LNCaP clone FGC (cell line): ENCODE data around the gene TAS2R39.
A peak's percentile ranks its signal among the peaks of the same experiment; 100 is the strongest.
"Not testable (repeated sequence)": the region's sequence is repeated elsewhere in the genome, so short reads cannot be mapped to it uniquely, and the experiment has no call there.

Source experiments
- DNase-seq: peaks from one replicate; pipeline ENCODE4 v3.0.0-alpha.2; 2011; ENCODE audit warnings: low read depth
- H3K4me3 ChIP-seq: 2 replicates; pipeline ENCODE4 v1.5.1; 2011; ENCODE audit warnings: mild to moderate bottlenecking, low read depth, low read length, control low read depth
- CTCF ChIP-seq: IDR thresholded peaks from 2 replicates; pipeline ENCODE4 v1.5.1; 2012; ENCODE audit warnings: mild to moderate bottlenecking; ENCODE audit not compliant: control insufficient read depth, insufficient read depth; ENCODE audit errors: extremely low read depth

TAS2R39 gene

GRCh38 chr7:143202161-143202560, 18.9 kb downstream of the TAS2R39 start:
- H3K4me3 ChIP-seq, result no peak overlapping the region
- DNase-seq, result no peak
- no peak for TF ChIP-seq CTCF

GRCh38 chr7:143203386-143203785, 20.2 kb downstream of the TAS2R39 start:
- DNase-seq, result no peak
- no peak overlapping the region for H3K4me3 ChIP-seq
- no peak for TF ChIP-seq CTCF

GRCh38 chr7:143205560-143206293, 22.5 kb downstream of the TAS2R39 start:
- no peak for TF ChIP-seq CTCF
- no peak for DNase-seq
- no peak overlapping the region for H3K4me3 ChIP-seq

GRCh38 chr7:143210541-143210940, 27.3 kb downstream of the TAS2R39 start:
- DNase-seq, result no peak
- no peak overlapping the region for H3K4me3 ChIP-seq

GRCh38 chr7:143213478-143213877, 30.3 kb downstream of the TAS2R39 start:
- DNase-seq, H3K4me3 ChIP-seq: not testable (repeated sequence)

More at GRCh38 chr7:143210541-143210940, 27.3 kb downstream of the TAS2R39 start:
- no peak for TF ChIP-seq CTCF

- peak; percentile 100 for TF ChIP-seq CTCF
- DNase-seq, result peak; percentile 65
- H3K4me3 ChIP-seq, result no peak overlapping the region
Measured at GRCh38 chr7:143214789-143215679, 31.8 kb downstream of the TAS2R39 start.

GRCh38 chr7:143216151-143216550, 32.9 kb downstream of the TAS2R39 start:
- no peak for TF ChIP-seq CTCF
- DNase-seq, result no peak
- no peak overlapping the region for H3K4me3 ChIP-seq
